NB4 (cell line): Measurements from ENCODE around the gene DENND2D.

Experiments used
- CTCF ChIP-seq: IDR thresholded peaks from one replicate; pipeline ENCODE4 v1.5.1; 2012; ENCODE audit warnings: low read depth, low read length
- MAX ChIP-seq: IDR thresholded peaks from 2 replicates; pipeline ENCODE4 v1.6.1; 2011; ENCODE audit warnings: low read depth, low read length
- POLR2A ChIP-seq: IDR thresholded peaks from 2 replicates; pipeline ENCODE4 v1.6.1; 2011; ENCODE audit warnings: mild to moderate bottlenecking; ENCODE audit not compliant: insufficient read length; ENCODE audit errors: extremely low read depth

DNA sequence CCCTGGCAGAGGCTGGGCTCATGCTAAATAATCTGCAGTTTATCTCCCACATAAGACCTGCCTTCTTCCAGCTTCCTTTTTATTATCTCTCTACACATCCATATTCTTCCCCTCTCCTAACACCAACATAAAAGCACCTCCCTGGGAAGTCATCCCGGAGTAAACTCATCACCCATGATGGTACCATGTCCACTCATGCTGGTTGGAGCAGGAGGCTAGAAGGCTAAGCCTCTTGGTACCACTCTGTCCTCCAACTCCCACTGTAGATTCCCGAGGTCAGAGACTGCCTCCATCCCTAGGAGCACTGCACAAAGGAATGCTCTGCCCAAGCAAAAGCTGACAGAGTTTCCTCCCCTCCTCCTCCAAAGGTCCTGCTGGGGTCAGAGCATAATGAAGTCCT lies 4.2 kb downstream of the DENND2D start:
- TF ChIP-seq CTCF (no peak), POLR2A (no peak), MAX (no peak)
